Measurements from ENCODE around the gene NDUFV1.
"Not testable (repeated sequence)": the region's sequence is repeated elsewhere in the genome, so short reads cannot be mapped to it uniquely, and the experiment has no call there.

NDUFV1 gene

DNA sequence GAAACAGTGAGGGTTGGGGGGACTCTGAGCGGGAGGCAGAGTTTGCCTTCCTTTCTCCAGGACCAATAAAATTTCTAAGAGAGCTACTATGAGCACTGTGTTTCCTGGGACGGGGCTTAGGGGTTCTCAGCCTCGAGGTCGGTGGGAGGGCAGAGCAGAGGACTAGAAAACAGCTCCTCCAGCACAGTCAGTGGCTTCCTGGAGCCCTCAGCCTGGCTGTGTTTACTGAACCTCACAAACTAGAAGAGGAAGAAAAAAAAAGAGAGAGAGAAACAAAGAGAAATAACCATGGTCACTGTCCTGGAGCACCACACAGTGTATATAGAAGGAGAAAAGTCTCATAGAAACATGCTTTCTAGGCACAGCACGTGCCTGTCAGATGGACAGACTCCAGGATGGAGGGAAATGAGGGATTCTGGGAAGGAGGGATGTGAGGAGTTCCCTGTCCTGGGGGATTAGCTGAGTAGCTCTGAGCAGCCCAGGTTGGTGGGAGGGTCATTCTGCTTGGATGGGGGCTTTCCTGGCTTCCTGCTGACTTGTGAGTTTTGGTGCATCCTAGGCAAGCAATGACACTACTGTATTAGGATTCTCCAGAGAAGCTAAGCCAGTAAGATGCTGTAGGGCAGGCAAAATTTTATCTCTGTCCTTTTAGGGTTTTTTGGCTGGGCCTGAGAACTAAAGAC lies 20.0 kb upstream of the NDUFV1 start:
- DNase-seq = no peak

GRCh38 chr11:67588136-67588503 lies 18.6 kb upstream of the NDUFV1 start:
- no peak for DNase-seq

GRCh38 chr11:67588899-67589415 lies 17.8 kb upstream of the NDUFV1 start:
- DNase-seq = not testable (repeated sequence)

GRCh38 chr11:67592880-67593564 lies 13.7 kb upstream of the NDUFV1 start:
- no peak for DNase-seq

DNA sequence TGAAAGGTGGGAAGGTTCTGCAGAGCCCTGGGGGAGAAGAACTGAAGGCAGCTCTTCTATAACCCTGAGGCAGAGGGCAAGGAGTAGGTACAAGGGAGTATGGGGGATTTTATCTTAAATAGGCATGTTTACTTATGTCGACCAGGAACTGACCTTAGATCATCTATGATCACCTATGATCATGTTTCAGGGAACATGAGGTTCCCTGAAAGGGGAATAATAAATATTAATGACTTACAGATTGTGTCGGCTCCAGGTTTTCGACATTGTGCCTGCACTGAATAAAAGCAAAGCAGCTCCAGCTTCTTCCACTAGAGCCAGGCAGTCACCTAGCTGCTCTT lies 13.2 kb upstream of the NDUFV1 start:
- DNase-seq = no peak

DNA sequence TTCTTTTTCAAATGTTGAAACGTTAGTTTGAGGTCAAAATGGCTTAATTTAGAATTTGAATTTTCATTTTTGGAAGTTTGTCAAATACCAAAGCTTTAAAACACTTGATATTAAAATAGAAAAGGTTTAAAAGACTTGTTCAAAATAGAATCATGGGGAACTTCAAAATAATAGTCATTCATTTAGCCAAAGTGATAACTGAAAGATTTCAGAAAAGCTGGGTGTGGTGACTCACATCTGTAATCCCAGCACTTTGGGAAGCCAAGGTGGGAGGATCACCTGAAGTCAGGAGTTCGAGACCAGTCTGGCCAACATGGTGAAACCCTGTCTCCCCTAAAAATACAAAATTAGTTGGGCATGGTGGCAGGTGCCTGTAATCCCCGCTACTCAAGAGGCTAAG lies 12.3 kb upstream of the NDUFV1 start:
- no peak for DNase-seq

GRCh38 chr11:67596753-67597300 lies 9.9 kb upstream of the NDUFV1 start:
- DNase-seq = no peak

GRCh38 chr11:67597458-67597857 lies 9.3 kb upstream of the NDUFV1 start:
- not testable (repeated sequence) for DNase-seq

DNA sequence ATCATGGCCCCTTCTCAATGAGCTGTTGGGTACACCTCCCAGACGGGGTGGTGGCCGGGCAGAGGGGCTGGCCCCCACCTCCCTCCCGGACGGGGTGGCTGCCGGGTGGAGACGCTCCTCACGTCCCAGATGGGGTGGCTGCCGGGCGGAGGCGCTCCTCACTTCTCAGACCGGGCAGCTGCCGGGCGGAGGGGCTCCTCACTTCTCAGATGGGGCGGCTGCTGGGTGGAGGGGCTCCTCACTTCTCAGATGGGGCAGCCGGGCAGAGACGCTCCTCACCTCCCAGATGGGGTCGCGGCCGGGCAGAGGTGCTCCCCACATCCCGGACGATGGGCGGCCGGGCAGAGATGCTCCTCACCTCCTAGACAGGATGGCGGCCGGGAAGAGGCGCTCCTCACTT lies 8.8 kb upstream of the NDUFV1 start:
- DNase-seq = not testable (repeated sequence)

GRCh38 chr11:67599149-67599548 lies 7.6 kb upstream of the NDUFV1 start:
- no peak for DNase-seq

DNA sequence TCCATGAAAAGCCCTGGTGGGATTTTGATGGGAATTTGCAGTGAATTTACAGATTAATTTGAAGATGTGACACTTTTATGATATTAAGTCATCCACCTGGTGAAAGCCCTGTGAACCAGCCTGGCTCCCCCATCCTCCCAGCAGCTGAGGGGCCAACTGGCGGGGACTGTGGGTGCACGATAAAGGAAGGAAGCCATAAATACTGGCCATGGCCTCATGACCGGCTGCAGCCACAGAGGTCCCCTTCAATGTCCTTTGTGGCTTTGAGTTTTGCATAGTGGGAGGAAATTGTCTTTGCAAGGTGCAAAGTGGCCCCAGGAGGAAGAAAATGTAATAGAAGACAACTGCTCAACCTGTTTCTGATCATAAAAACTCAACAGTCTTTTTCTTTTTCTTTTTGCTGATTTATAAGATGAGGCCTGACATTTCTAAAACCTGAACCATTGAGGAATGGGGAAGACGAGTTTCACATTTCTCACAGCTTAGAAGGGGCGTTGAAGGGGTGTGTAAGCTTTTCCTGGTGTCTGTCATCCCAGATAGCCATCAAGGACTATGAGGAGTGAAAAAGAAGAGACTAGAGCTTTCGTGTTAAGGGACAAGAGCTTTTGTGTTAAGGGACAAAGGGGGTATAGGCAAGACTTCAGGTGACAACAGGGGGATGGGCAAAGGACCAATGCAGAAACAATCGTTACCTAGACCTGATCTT lies 6.3 kb upstream of the NDUFV1 start:
- no peak for DNase-seq

GRCh38 chr11:67601098-67601497 lies 5.6 kb upstream of the NDUFV1 start:
- no peak for DNase-seq

- not testable (repeated sequence) for DNase-seq
Observed at GRCh38 chr11:67604119-67604518, 2.6 kb upstream of the NDUFV1 start.

DNA sequence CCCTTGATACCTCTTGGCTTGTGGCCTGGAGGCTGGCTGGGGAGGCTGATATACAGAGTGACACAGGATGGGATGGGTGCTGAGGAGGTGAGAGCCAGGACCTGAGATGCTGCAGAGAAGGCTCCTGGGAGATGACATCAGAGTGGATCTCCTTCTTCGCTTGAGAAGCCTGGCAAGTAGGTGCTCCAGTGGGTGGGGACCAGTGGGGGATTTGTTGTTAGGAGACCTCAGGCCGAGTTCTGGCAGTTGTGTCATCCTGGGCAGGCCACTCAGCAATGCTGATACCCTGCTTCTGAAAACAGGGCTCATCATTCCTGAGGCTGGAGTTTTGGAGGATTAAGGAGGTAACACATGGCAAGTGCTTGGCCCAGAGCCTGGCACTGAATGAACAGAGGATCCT lies 1.9 kb upstream of the NDUFV1 start:
- DNase-seq = no peak

- no peak for DNase-seq
Observed at GRCh38 chr11:67605231-67606011, 1.3 kb upstream of the NDUFV1 start.

- DNase-seq = no peak
Observed at GRCh38 chr11:67606093-67606491, 644 bp upstream of the NDUFV1 start.

- DNase-seq = no peak
Observed at GRCh38 chr11:67607507-67607906, 771 bp downstream of the NDUFV1 start.

DNA sequence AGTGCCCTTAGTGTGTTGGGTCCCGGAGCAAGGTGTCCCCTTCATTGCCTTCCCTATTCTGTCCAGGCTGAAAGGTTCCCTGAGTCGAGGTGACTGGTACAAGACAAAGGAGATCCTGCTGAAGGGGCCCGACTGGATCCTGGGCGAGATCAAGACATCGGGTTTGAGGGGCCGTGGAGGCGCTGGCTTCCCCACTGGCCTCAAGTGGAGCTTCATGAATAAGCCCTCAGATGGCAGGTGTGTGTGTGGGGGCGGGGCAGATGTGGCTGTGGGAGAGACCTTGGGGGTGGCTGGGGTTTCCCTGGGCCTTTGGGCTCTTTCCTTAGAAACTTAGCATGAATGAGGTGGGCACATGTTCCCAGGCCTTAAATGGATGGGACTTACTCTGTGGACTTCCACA lies 1.8 kb downstream of the NDUFV1 start:
- no peak for DNase-seq

GRCh38 chr11:67609316-67609715 lies 2.6 kb downstream of the NDUFV1 start:
- DNase-seq = no peak

DNA sequence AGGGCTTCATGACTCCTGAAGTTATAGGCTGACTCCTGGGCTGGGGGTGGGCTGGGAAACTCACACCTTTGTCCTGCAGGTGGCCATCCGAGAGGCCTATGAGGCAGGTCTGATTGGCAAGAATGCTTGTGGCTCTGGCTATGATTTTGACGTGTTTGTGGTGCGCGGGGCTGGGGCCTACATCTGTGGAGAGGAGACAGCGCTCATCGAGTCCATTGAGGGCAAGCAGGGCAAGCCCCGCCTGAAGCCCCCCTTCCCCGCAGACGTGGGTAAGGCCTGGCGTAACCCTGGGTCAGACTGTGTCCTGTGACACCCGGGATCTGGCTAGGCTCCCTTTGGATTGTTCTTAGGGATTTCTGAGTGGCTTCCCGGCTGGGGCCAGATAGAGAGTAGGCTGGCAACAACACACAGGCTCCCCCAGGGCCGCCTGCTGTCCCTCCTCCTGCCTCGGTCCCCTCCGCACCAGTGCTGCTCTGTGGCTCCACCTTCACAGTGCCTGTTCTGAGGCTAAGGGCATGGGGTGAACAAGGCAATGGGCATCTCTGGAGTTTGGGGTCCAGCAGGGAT lies 3.6 kb downstream of the NDUFV1 start:
- no peak for DNase-seq

DNA sequence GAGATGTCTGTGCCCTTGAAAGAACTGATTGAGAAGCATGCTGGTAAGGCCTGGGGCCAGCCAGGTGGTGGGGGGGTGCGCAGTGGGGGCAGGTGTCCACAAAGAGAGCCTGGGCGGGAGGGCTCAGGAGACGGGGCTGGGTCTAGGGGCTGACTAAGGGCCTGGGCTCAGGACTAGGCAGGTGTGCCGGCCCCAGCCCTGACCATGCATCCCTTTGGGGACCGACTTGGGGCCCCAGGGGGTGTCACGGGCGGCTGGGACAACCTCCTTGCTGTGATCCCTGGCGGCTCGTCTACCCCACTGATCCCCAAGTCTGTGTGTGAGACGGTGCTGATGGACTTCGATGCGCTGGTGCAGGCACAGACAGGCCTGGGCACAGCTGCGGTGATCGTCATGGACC lies 4.4 kb downstream of the NDUFV1 start:
- DNase-seq = no peak

All from inflammatory macrophage treated with lipopolysaccharide for 1 hour (primary cell).